Caco-2 (cell line): ENCODE measurements around the gene SEC11C. TPM values are rescaled to one million over a fixed set of nuclear protein-coding genes. Genes with fewer than 3 reads are reported as not detected.

Source experiments
- BruUV-seq: library from RNA; stranded (reverse); fragments of 400-500 nt; replicated peaks from 2 replicates; lab custom pipeline; 2021; lab: Mats Ljungman, UMichigan
- CTCF ChIA-PET: fragments of 300-600 bp; sonication (Branson Sonifier 250); formaldehyde crosslinking; loops from one replicate; lab custom pipeline; 2022; ENCODE audit warnings: antibody characterized with exemption; lab: Charles Lee
- POLR2A ChIA-PET: fragments of 300-600 bp; sonication (Branson Sonifier 250); formaldehyde crosslinking; loops from one replicate; lab custom pipeline; 2022; ENCODE audit warnings: antibody characterized with exemption; lab: Charles Lee
- DNase-seq, 2 experiments: peaks; one replicate each; pipeline versions ENCODE4 v3.0.0 to v3.0.0-alpha.2; 2020 to 2022
- H3K27me3 ChIP-seq: replicated peaks from 2 replicates; pipeline ENCODE4 v1.6.0; 2011; ENCODE audit warnings: low read length; ENCODE audit not compliant: control insufficient read depth, insufficient read depth
- H3K36me3 ChIP-seq: 2 replicates; pipeline ENCODE4 v1.5.1; 2011; ENCODE audit warnings: low read length; ENCODE audit not compliant: control insufficient read depth, insufficient read depth
- H3K4me1 ChIP-seq: fragments of 250-450 bp; sonication (Bioruptor Pico); 2 replicates; pipeline ENCODE4 v1.5.1; 2020; ENCODE audit warnings: mild to moderate bottlenecking
- H3K4me3 ChIP-seq: 2 replicates; pipeline ENCODE4 v1.5.1; 2011; ENCODE audit warnings: low read depth, mild to moderate bottlenecking, control low read depth, low read length
- H3K9me3 ChIP-seq: fragments of 250-450 bp; sonication (Bioruptor Pico); 2 replicates; pipeline ENCODE4 v1.5.1; 2020; ENCODE audit warnings: mild to moderate bottlenecking, moderate library complexity
- H3K27ac Mint-ChIP-seq: one replicate; pipeline ENCODE4 v1.8.0; 2022; ENCODE audit warnings: mixed read lengths; ENCODE audit not compliant: unreplicated experiment
- H3K27me3 Mint-ChIP-seq: one replicate; pipeline ENCODE4 v1.8.0; 2022; ENCODE audit warnings: mixed read lengths; ENCODE audit not compliant: insufficient read depth, unreplicated experiment
- H3K36me3 Mint-ChIP-seq: one replicate; pipeline ENCODE4 v1.8.0; 2022; ENCODE audit warnings: mild to moderate bottlenecking, mixed read lengths; ENCODE audit not compliant: insufficient read depth, unreplicated experiment
- H3K4me1 Mint-ChIP-seq: one replicate; pipeline ENCODE4 v1.8.0; 2022; ENCODE audit warnings: low read depth, mixed read lengths; ENCODE audit not compliant: unreplicated experiment
- H3K4me3 Mint-ChIP-seq: one replicate; pipeline ENCODE4 v1.8.0; 2022; ENCODE audit warnings: mild to moderate bottlenecking, moderate library complexity, mixed read lengths; ENCODE audit not compliant: unreplicated experiment
- H3K9me3 Mint-ChIP-seq: one replicate; pipeline ENCODE4 v1.8.0; 2022; ENCODE audit warnings: mixed read lengths; ENCODE audit not compliant: unreplicated experiment
- CTCF ChIP-seq, 2 experiments: fragments of 200-600 bp in 1 of 2; IDR thresholded peaks; 1 replicate in 1 of 2; 2 replicates in 1 of 2; pipeline versions ENCODE4 v1.5.1 to v1.8.0; 2011 to 2022; ENCODE audit warnings: antibody characterized with exemption in 1 of 2, control low read depth in 1 of 2, inconsistent platforms in 1 of 2, low read depth in 1 of 2, low read length in 1 of 2, mild to moderate bottlenecking in 1 of 2, moderate library complexity in 1 of 2; ENCODE audit not compliant: insufficient read depth in 1 of 2, severe bottlenecking in 1 of 2, unreplicated experiment in 1 of 2
- intact Hi-C: fragments of 100-400 bp; cut with micrococcal nuclease; formaldehyde crosslinking; loops from one replicate; pipeline ENCODE4 v1.10.0; 2022; ENCODE audit not compliant: unreplicated experiment
- total RNA-seq: library from RNA; stranded (reverse); gene quantifications from 2 replicates; pipeline ENCODE4 v1.2.3, GENCODE V29; 2022

The SEC11C gene
- total RNA-seq, 1 experiment from 2014 or later = 36.1 TPM

- H3K4me1 Mint-ChIP-seq = no peaks in the 10 kb centered on the region
- Histone ChIP-seq H3K36me3 (no peaks in the 10 kb centered on the region), H3K9me3 (no peaks in the 10 kb centered on the region), H3K4me3 (no peak overlapping the region), H3K27me3 (no peaks in the 10 kb centered on the region), H3K4me1 (no peaks in the 10 kb centered on the region)
- no peak overlapping the region for H3K27ac Mint-ChIP-seq
- peaks cover 8% of the 10 kb centered on the region for H3K27me3 Mint-ChIP-seq
- TF ChIP-seq CTCF (IDR thresholded peaks at IDR 0.05; ENCODE audit: insufficient read depth in 1 of 2, low read depth in 1 of 2, low read length in 1 of 2, severe bottlenecking in 1 of 2, unreplicated experiment in 1 of 2) = no peak
- DNase-seq = no peak
- no TSS peak for BruUV-seq
- no peak overlapping the region for H3K4me3 Mint-ChIP-seq
- no peaks in the 10 kb centered on the region for H3K9me3 Mint-ChIP-seq
- no peaks in the 10 kb centered on the region for H3K36me3 Mint-ChIP-seq
- intact Hi-C loops = no loop called here
- ChIA-PET POLR2A (no interaction called here), CTCF (no interaction called here)
Measured at GRCh38 chr18:59189008-59189407, 49.3 kb downstream of the SEC11C start.

- Histone ChIP-seq H3K4me3 (no peak overlapping the region), H3K36me3 (no peaks in the 10 kb centered on the region), H3K9me3 (no peaks in the 10 kb centered on the region), H3K4me1 (no peaks in the 10 kb centered on the region), H3K27me3 (no peaks in the 10 kb centered on the region)
- no peaks in the 10 kb centered on the region for H3K9me3 Mint-ChIP-seq
- H3K4me3 Mint-ChIP-seq = no peak overlapping the region
- no peaks in the 10 kb centered on the region for H3K4me1 Mint-ChIP-seq
- no peak for DNase-seq
- ChIA-PET CTCF (no interaction called here), POLR2A (no interaction called here)
- no peaks in the 10 kb centered on the region for H3K36me3 Mint-ChIP-seq
- no peak overlapping the region for H3K27ac Mint-ChIP-seq
- peaks cover 6% of the 10 kb centered on the region for H3K27me3 Mint-ChIP-seq
- intact Hi-C loops = no loop called here
- BruUV-seq = no TSS peak
- TF ChIP-seq CTCF (IDR thresholded peaks at IDR 0.05; ENCODE audit: insufficient read depth in 1 of 2, low read depth in 1 of 2, low read length in 1 of 2, severe bottlenecking in 1 of 2, unreplicated experiment in 1 of 2) = no peak
Measured at GRCh38 chr18:59189746-59190145, 50.1 kb downstream of the SEC11C start.

GRCh38 chr18:59196161-59196725, 56.6 kb downstream of the SEC11C start:
- no peaks in the 10 kb centered on the region; the same call in 1 of the 2 replicates for H3K27me3 ChIP-seq
- Mint-ChIP-seq H3K27me3 (peaks cover 6% of the 10 kb centered on the region), H3K36me3 (no peaks in the 10 kb centered on the region), H3K4me1 (no peaks in the 10 kb centered on the region), H3K9me3 (no peaks in the 10 kb centered on the region), H3K4me3 (no peak overlapping the region), H3K27ac (no peak overlapping the region)
- no peaks in the 10 kb centered on the region for H3K9me3 ChIP-seq
- no peaks in the 10 kb centered on the region for H3K36me3 ChIP-seq
- intact Hi-C loops = no loop called here
- no peaks in the 10 kb centered on the region for H3K4me1 ChIP-seq
- H3K4me3 ChIP-seq = no peak overlapping the region
- TF ChIP-seq CTCF (IDR thresholded peaks at IDR 0.05; ENCODE audit: insufficient read depth in 1 of 2, low read depth in 1 of 2, low read length in 1 of 2, severe bottlenecking in 1 of 2, unreplicated experiment in 1 of 2) = no peak
- no TSS peak for BruUV-seq
- DNase-seq = no peak
- CTCF ChIA-PET = no interaction called here
- POLR2A ChIA-PET = no interaction called here
